Measurements from ENCODE around the gene C6orf47. TPM values are rescaled to one million over a fixed set of nuclear protein-coding genes. Genes with fewer than 3 reads are reported as not detected.

Gene C6orf47
- total RNA-seq, 4 donors from 2014 or later, result 35.8 to 39.9 (median 37.2) TPM

GRCh38 chr6:31610968-31611367, 49.6 kb downstream of the C6orf47 start:
- no peak overlapping the region for H3K4me3 ChIP-seq (ENCODE audit: low read depth, poor library complexity, severe bottlenecking)
- no peak for DNase-seq (ENCODE audit: low spot score in 2 of 2)
- 41 to 81% methylated on average over 4 of the region's 4 CpGs for WGBS, 2 donors
- TF ChIP-seq POLR2A (IDR thresholded peaks at IDR 0.05) (no peak), CTCF (IDR thresholded peaks at IDR 0.05) (no peak)
- intact Hi-C loops (cut with DNase I; ENCODE audit: low total_unique reads), result no loop called here

GRCh38 chr6:31609519-31610406, 50.8 kb downstream of the C6orf47 start:
- intact Hi-C loops (cut with DNase I; ENCODE audit: low total_unique reads), result no loop called here
- 72 to 74% methylated on average over 8 of the region's 8 CpGs for WGBS, 2 donors

More at GRCh38 chr6:31609519-31610406, 50.8 kb downstream of the C6orf47 start:
- TF ChIP-seq CTCF (IDR thresholded peaks at IDR 0.05), result no peak
- TF ChIP-seq POLR2A (IDR thresholded peaks at IDR 0.05), result no peak
- no peak for DNase-seq (ENCODE audit: low spot score in 2 of 2)
- no peak overlapping the region for H3K4me3 ChIP-seq (ENCODE audit: low read depth, poor library complexity, severe bottlenecking)

Small RNA genes lying within 50 kb of the gene (microRNA-seq; reads per million reads assigned to microRNA genes)
- 0 reads per million in 2 donors for gene MIR4646 (ENCODE audit: borderline number of aligned reads in 1 of 2, borderline replicate concordance in 2 of 2)
- 0 reads per million in 2 donors for gene MIR6832 (ENCODE audit: borderline number of aligned reads in 1 of 2, borderline replicate concordance in 2 of 2)

Other genes with a start within 250 kb of the C6orf47 start
- 1 to 10 TPM in 2 of 4 donors, under 1 TPM in 2; 0.61 to 2.6 (median 1.2) TPM for gene MICB, start 162.6 kb downstream of the C6orf47 start, total RNA-seq
- gene MCCD1, start 131.8 kb downstream of the C6orf47 start, total RNA-seq, result not detected
- 100 to 1,000 TPM; 176 to 355 (median 238) TPM for gene DDX39B, start 118.8 kb downstream of the C6orf47 start, total RNA-seq
- 1 to 10 TPM in 1 of 4 donors, under 1 TPM in 1, not detected in 2; 0.46 to 1.3 TPM for gene ATP6V1G2, start 114.2 kb downstream of the C6orf47 start, total RNA-seq
- gene NFKBIL1, start 113.2 kb downstream of the C6orf47 start, total RNA-seq, result 10 to 100 TPM; 25.2 to 44.4 (median 28.5) TPM
- gene LTA, start 88.5 kb downstream of the C6orf47 start, total RNA-seq, result not detected
- gene TNF, start 85.2 kb downstream of the C6orf47 start, total RNA-seq, result 1 to 10 TPM in 1 of 4 donors, under 1 TPM in 3; 0.38 to 1.4 (median 0.59) TPM
- gene LTB, start 78.4 kb downstream of the C6orf47 start, total RNA-seq, result 1 to 10 TPM in 1 of 4 donors, not detected in 3; 1.1 TPM
- gene LST1, start 74.5 kb downstream of the C6orf47 start, total RNA-seq, result 1 to 10 TPM; 1.6 to 7.0 (median 4.4) TPM
- gene NCR3, start 67.8 kb downstream of the C6orf47 start, total RNA-seq, result not detected
- gene AIF1, start 45.5 kb downstream of the C6orf47 start, total RNA-seq, result 10 to 100 TPM in 1 of 4 donors, 1 to 10 TPM in 3; 4.8 to 13.7 (median 7.2) TPM
- gene PRRC2A, start 40.1 kb downstream of the C6orf47 start, total RNA-seq, result 100 to 1,000 TPM in 1 of 4 donors, 10 to 100 TPM in 3; 57.4 to 131 (median 73.7) TPM
- 100 to 1,000 TPM; 255 to 338 (median 287) TPM for gene BAG6, start 8.1 kb downstream of the C6orf47 start, total RNA-seq
- 1 to 10 TPM; 1.7 to 7.2 (median 2.5) TPM for gene APOM, start 4.9 kb downstream of the C6orf47 start, total RNA-seq
- gene GPANK1, start 4.2 kb upstream of the C6orf47 start, total RNA-seq, result 10 to 100 TPM; 22.3 to 32.5 (median 24.3) TPM
- 100 to 1,000 TPM; 328 to 447 (median 416) TPM for gene CSNK2B, start 5.3 kb upstream of the C6orf47 start, total RNA-seq
- gene LY6G5B, start 9.2 kb upstream of the C6orf47 start, total RNA-seq, result 10 to 100 TPM in 1 of 4 donors, 1 to 10 TPM in 3; 4.2 to 21.3 (median 7.1) TPM
- 1 to 10 TPM in 1 of 4 donors, not detected in 3; 1.6 TPM for gene LY6G5C, start 20.3 kb upstream of the C6orf47 start, total RNA-seq
- gene ABHD16A, start 42.5 kb upstream of the C6orf47 start, total RNA-seq, result 10 to 100 TPM; 49.9 to 61.8 (median 52.0) TPM
- gene LY6G6F, start 46.1 kb upstream of the C6orf47 start, total RNA-seq, result not detected
- 1 to 10 TPM in 1 of 4 donors, not detected in 3; 9.5 TPM for gene LY6G6D, start 54.6 kb upstream of the C6orf47 start, total RNA-seq
- gene LY6G6C, start 61.0 kb upstream of the C6orf47 start, total RNA-seq, result 100 to 1,000 TPM; 189 to 513 (median 237) TPM
- gene MPIG6B, start 62.6 kb upstream of the C6orf47 start, total RNA-seq, result 10 to 100 TPM in 1 of 4 donors, 1 to 10 TPM in 3; 6.0 to 10.5 (median 7.9) TPM
- gene DDAH2, start 68.5 kb upstream of the C6orf47 start, total RNA-seq, result 100 to 1,000 TPM in 3 of 4 donors, 10 to 100 TPM in 1; 65.7 to 124 (median 106) TPM
- gene CLIC1, start 75.8 kb upstream of the C6orf47 start, total RNA-seq, result 100 to 1,000 TPM; 293 to 430 (median 393) TPM
- gene MSH5, start 79.2 kb upstream of the C6orf47 start, total RNA-seq, result 10 to 100 TPM in 3 of 4 donors, 1 to 10 TPM in 1; 7.8 to 13.8 (median 11.4) TPM
- gene SAPCD1, start 101.9 kb upstream of the C6orf47 start, total RNA-seq, result 10 to 100 TPM; 25.3 to 80.6 (median 55.3) TPM
- 1 to 10 TPM in 3 of 4 donors, under 1 TPM in 1; 0.49 to 4.8 (median 1.4) TPM for gene VWA7, start 116.5 kb upstream of the C6orf47 start, total RNA-seq
- gene VARS1, start 135.0 kb upstream of the C6orf47 start, total RNA-seq, result 10 to 100 TPM; 39.2 to 53.9 (median 46.9) TPM
- gene LSM2, start 146.2 kb upstream of the C6orf47 start, total RNA-seq, result 10 to 100 TPM; 24.7 to 34.5 (median 28.7) TPM
- 1 to 10 TPM; 1.3 to 2.3 (median 1.8) TPM for gene HSPA1L, start 154.5 kb upstream of the C6orf47 start, total RNA-seq
- 100 to 1,000 TPM; 237 to 342 (median 321) TPM for gene HSPA1A, start 154.8 kb upstream of the C6orf47 start, total RNA-seq
- 100 to 1,000 TPM; 378 to 549 (median 420) TPM for gene HSPA1B, start 167.0 kb upstream of the C6orf47 start, total RNA-seq
- gene NEU1, start 202.0 kb upstream of the C6orf47 start, total RNA-seq, result 10 to 100 TPM; 29.1 to 47.6 (median 39.6) TPM
- gene SLC44A4, start 218.2 kb upstream of the C6orf47 start, total RNA-seq, result 1 to 10 TPM; 1.6 to 5.2 (median 3.2) TPM
- 10 to 100 TPM; 25.5 to 39.3 (median 33.6) TPM for gene EHMT2, start 236.9 kb upstream of the C6orf47 start, total RNA-seq
- gene ZBTB12, start 241.3 kb upstream of the C6orf47 start, total RNA-seq, result 1 to 10 TPM in 1 of 4 donors, under 1 TPM in 3; 0.25 to 1.6 (median 0.77) TPM

Data from lower leg skin (tissue), 4 donors.